ENCODE results near the gene USP5.

DNA sequence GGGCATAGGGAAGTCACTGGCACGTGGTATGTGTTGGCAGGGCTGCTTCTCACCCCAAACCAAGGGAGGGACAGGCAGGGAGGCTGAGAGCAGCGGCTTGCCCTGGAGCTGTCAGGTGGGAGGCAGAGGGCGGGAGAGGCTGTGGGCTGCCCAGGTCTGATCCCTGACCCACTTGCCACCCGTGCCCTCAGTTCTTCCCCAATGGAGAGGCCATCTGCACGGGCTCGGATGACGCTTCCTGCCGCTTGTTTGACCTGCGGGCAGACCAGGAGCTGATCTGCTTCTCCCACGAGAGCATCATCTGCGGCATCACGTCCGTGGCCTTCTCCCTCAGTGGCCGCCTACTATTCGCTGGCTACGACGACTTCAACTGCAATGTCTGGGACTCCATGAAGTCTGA is 6.6 kb upstream of the USP5 start:
- TF ChIP-seq, protein P1, sequence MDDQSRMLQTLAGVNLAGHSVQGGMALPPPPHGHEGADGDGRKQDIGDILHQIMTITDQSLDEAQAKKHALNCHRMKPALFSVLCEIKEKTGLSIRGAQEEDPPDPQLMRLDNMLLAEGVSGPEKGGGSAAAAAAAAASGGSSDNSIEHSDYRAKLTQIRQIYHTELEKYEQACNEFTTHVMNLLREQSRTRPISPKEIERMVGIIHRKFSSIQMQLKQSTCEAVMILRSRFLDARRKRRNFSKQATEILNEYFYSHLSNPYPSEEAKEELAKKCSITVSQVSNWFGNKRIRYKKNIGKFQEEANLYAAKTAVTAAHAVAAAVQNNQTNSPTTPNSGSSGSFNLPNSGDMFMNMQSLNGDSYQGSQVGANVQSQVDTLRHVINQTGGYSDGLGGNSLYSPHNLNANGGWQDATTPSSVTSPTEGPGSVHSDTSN (IDR thresholded peaks at IDR 0.05), result no peak
- TF ChIP-seq, protein P2, sequence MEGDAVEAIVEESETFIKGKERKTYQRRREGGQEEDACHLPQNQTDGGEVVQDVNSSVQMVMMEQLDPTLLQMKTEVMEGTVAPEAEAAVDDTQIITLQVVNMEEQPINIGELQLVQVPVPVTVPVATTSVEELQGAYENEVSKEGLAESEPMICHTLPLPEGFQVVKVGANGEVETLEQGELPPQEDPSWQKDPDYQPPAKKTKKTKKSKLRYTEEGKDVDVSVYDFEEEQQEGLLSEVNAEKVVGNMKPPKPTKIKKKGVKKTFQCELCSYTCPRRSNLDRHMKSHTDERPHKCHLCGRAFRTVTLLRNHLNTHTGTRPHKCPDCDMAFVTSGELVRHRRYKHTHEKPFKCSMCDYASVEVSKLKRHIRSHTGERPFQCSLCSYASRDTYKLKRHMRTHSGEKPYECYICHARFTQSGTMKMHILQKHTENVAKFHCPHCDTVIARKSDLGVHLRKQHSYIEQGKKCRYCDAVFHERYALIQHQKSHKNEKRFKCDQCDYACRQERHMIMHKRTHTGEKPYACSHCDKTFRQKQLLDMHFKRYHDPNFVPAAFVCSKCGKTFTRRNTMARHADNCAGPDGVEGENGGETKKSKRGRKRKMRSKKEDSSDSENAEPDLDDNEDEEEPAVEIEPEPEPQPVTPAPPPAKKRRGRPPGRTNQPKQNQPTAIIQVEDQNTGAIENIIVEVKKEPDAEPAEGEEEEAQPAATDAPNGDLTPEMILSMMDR (IDR thresholded peaks at IDR 0.05), result no peak
- TF ChIP-seq POLR2AphosphoS5 (IDR thresholded peaks at IDR 0.05; ENCODE audit: low read depth, low read length) (no peak), JUND (IDR thresholded peaks at IDR 0.05) (no peak), EZH2phosphoT487 (IDR thresholded peaks at IDR 0.05; ENCODE audit: borderline replicate concordance, low read depth) (no peak), YY1 (IDR thresholded peaks at IDR 0.05; ENCODE audit: low read depth) (no peak), SMC3 (IDR thresholded peaks at IDR 0.05; ENCODE audit: low read depth, low read length) (no peak), FOXM1 (IDR thresholded peaks at IDR 0.05; ENCODE audit: low read depth) (no peak), RAD21 (IDR thresholded peaks at IDR 0.05; ENCODE audit: low read length) (no peak), GATA2 (CRISPR knock-in tag; IDR thresholded peaks at IDR 0.05) (no peak), RXRA (IDR thresholded peaks at IDR 0.05; ENCODE audit: borderline replicate concordance, low read depth) (no peak), TAF1 (IDR thresholded peaks at IDR 0.05; ENCODE audit: borderline replicate concordance, low read depth, low read length) (no peak)
- TF ChIP-seq, protein P3, sequence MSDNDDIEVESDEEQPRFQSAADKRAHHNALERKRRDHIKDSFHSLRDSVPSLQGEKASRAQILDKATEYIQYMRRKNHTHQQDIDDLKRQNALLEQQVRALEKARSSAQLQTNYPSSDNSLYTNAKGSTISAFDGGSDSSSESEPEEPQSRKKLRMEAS (IDR thresholded peaks at IDR 0.05; ENCODE audit: low read depth), result no peak
